ENCODE data around the gene CLIC4.
"Not testable (repeated sequence)": the region's sequence is repeated elsewhere in the genome, so short reads cannot be mapped to it uniquely, and the experiment has no call there.

CLIC4 gene

DNA sequence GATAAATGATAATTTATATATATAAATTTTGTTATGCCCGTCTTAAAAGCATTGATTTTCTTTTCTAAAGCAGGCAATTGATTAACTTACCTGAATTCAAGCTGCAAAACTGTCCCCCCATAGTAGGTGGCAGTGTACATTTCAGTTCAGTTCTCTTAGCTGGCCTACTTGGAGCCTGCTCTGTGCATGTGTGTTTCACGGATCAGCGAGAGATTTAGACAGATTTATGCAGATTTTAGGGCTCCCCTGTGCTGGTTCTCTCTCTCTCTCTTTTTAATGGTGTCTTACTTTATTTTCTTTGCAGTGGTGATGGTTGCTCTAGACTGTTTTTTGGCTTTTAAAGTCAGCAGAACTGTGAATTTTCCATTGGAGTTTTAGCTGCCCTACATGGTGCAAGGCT is 30.7 kb downstream of the CLIC4 start:
- DNase-seq: no peak

- DNase-seq: no peak
These were observed 31.6 kb downstream of the CLIC4 start for GRCh38 chr1:24776821-24777220.

DNA sequence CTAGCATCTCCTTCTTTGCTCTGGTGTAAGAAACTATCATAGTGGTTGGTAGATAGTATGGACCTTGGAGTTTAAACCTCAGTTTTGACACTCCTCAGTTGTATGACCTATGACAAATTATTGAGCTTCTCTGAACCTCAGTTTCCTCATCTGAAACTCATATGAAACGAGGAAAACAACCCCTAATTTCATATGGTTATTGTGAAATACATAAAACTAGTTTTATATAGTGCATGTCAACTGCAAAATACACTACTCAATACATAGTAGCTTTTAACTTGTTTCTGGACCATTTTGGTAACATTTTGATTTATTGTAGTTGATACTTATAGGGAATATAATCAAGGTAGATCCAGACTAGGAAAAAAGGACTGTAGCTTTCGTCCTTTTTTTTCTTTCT is 32.9 kb downstream of the CLIC4 start:
- no peak for DNase-seq

GRCh38 chr1:24779199-24779598 is 34.0 kb downstream of the CLIC4 start:
- not testable (repeated sequence) for DNase-seq

DNA sequence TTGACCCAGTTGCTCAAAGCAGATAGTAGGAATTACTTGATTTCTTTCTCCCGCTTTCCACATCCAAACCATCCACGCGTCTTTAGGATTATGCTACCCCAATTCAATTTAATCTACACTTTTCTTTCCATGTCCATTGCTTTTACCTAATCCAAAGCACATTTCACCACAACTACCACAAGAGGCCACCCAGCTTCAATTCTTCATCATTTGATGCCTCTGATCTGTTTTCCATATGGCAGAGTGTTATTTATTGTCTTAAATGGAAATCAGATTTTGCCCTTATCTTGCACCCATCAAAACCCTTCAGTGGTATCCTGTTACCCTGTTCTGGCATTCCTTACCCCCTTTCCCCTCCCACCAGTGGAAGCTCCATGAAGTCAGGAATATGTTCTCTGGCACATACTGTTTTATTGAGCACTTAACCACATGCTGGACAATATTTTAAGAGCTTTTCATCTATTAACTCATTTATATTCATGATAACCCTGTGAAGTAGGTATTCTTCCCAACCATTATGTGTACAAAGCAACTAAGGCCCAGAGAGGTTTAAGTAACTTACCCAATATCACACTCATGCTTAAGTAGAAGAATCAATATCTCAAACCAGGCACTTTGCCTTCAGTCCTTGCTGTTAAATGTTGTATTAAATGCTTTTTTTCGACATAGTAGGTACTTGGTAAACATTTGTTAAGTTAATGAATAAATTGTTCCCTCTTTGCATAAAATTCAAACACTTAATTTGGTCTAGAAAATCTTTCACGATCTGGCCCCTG is 34.6 kb downstream of the CLIC4 start:
- DNase-seq: no peak

- DNase-seq: not testable (repeated sequence)
These were observed 35.4 kb downstream of the CLIC4 start for GRCh38 chr1:24780626-24781025.

- no peak for DNase-seq
These were observed 37.4 kb downstream of the CLIC4 start for GRCh38 chr1:24782689-24783088.

DNA sequence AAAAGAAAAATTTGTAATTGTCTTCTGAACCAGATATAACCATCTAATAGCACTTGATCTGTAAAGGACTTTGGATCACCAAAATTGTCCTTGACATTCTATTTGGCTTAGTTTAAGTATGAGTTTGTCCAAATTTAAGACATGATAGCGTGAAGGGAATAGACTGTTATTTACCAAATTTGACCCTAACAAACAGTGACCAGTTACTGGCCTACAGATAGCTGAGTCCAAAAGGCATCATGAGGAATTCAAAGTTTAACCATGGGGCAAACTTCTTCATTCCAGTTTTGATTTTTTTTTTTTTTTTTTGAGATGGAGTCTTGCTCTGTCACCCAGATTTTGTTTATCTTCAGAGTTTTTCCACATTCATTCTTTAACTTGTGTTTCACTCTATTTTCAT is 38.5 kb downstream of the CLIC4 start:
- no peak for DNase-seq

GRCh38 chr1:24786191-24786590 is 40.9 kb downstream of the CLIC4 start:
- no peak for DNase-seq

DNA sequence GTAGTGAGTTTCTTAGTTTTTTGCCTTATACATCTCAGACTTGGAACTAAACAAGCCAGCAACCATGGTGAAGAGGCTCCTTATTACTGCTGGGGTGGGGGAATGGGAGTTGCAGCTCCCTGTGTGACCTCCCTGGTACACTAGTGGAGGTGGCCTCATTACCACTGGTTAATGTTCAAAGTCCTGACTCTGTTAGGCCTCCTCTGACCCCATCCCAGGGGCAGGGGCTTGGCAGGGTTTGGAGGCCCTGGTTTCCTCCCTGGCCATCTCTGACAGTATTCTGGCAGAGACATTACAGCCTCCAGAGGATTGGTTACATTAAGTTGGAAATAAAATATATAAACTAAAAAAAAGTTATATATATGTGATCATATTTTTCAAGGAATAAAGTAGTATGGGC is 45.2 kb downstream of the CLIC4 start:
- DNase-seq: no peak

- no peak for DNase-seq
These were observed 48.3 kb downstream of the CLIC4 start for GRCh38 chr1:24793447-24794129.

- not testable (repeated sequence) for DNase-seq
These were observed 48.9 kb downstream of the CLIC4 start for GRCh38 chr1:24794130-24794502.

- no peak for DNase-seq
These were observed 50.0 kb downstream of the CLIC4 start for GRCh38 chr1:24795236-24795635.

GRCh38 chr1:24796524-24796923 is 51.3 kb downstream of the CLIC4 start:
- DNase-seq: no peak

DNA sequence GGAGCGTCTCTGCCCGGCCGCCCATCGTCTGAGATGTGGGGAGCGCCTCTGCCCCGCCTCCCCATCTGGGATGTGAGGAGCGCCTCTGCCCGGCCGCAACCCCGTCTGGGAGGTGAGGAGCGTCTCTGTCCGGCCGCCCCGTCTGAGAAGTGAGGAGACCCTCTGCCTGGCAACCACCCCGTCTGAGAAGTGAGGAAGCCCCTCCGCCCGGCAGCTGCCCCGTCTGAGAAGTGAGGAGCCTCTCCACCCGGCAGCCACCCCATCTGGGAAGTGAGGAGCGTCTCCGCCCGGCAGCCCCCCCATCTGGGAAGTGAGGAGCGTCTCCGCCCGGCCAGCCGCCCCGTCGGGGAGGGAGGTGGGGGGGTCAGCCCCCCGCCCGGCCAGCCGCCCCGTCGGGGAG is 54.0 kb downstream of the CLIC4 start:
- DNase-seq: not testable (repeated sequence)

DNA sequence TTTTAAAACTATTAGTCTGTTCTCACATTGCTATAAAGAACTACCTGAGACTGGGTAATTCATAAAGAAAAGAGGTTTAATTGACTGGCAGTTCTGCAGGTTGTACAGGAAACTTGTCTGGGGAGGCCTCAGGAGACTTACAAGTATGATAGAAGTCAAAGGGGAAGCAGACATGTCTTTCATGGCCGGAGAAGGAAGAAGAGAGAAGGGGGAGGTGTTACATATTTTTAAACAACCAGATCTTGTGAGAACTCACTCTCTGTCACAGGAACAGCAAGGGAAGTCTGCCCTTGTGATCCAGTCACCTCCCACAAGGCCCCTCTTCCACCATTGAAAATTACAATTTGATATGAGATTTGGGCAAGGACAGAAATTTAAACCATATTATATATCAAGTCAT is 55.9 kb downstream of the CLIC4 start:
- DNase-seq: no peak

GRCh38 chr1:24803220-24803619 is 58.0 kb downstream of the CLIC4 start:
- no peak for DNase-seq

GRCh38 chr1:24803987-24804530 is 58.8 kb downstream of the CLIC4 start:
- DNase-seq: no peak

GRCh38 chr1:24805534-24806301 is 60.5 kb downstream of the CLIC4 start:
- no peak for DNase-seq

DNA sequence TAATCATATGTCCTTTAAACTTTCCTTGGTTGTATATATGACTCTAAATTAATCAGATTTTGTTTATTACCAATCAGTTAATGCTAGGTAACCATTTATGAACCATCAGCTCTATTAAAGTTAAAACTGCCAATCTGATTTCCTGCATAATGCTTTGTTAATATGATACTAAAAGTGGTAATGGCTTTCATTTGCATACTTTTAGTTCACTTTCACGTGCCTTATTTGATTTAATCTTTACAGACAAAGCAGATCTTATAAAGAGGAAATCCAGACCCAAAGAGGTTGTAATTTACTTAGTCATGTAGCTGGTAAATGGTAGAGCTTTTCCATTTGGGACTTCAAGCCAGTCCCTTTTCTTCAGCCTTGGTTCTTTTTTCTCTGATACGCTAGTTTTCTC is 61.3 kb downstream of the CLIC4 start:
- no peak for DNase-seq

DNA sequence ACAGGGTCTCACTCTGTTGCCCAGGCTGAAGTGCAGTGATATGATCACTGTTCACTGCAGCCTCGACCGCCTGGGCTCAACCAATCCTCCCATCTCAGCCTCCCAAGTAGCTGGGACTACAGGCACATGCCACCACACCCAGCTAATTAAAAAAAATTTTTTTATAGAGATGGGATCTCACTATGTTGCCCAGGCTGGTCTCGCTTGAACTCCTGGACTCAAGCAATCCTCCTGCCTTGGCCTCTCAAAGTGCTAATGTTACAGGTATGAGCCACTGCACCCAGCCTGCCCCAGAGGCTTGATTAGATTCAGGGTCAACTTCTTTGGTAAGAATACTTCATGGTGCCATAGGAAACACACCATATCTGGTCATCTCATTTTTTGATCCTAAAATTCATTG is 66.2 kb downstream of the CLIC4 start:
- not testable (repeated sequence) for DNase-seq

DNA sequence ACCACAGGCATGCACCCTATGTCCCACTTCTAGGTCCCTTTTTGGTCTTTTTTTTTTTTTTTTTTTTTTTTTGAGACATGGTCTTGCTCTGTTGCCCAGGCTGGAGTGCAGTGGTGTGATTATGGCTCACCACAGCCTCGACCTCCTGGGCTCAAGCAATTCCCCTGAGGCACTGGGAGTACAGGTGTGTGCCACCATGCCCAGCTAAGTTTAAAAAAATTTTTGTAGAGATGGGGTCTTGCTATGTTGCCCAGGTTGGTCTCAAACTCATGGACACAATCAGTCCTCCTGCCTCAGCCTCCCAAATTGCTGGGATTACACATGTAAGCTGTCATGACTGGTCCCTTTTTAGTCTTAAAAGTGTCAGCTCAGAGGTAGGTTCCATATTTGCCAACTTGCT is 75.0 kb downstream of the CLIC4 start:
- DNase-seq: not testable (repeated sequence)

DNA sequence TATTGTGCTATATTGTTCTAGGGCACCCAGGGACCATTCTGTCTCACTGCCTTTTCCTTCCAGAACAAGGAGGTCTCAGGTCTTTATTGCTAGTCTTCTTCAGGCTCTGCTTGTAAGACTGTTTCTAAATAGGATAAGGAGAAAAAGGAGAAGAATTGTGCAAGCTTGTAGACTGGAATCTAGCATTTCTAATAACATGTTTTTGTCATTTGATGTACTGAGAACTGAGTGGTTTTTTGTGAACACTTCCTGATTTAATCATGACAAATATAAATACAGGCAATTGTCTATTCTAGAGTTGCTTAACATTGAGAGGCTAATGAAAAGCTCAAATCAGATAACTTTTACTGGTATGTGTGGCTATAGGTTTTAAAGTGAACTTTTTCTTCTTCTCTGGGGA is 77.6 kb downstream of the CLIC4 start:
- DNase-seq: no peak

DNA sequence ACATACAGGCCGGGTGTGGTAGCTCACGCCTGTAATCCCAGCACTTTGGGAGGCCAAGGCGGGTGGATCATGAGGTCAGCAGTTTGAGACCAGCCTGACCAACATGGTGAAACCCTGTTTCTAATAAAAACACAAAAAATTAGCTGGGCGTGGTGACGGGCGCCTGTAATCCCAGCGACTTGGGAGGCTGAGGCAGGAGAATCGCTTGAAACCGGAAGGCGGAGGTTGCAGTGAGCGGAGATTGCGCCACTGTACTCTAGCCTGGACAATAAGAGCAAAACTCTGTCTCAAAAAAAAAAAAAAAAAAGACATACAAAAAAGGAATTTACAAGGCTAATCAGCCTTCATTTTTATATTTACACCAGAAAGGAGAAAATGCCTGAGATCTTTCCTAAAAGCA is 78.2 kb downstream of the CLIC4 start:
- not testable (repeated sequence) for DNase-seq
